Stimulated activated CD4-positive, alpha-beta T cell treated with anti-CD3 and anti-CD28 coated beads, Interleukin-2, amount 100 ng/mL, for 48 hours (primary cell): ENCODE results near the gene HLA-DRA.
"Not testable (repeated sequence)": the region's sequence is repeated elsewhere in the genome, so short reads cannot be mapped to it uniquely, and the experiment has no call there.

Experiments
- DNase-seq, 2 donors: peaks; one replicate each; pipeline ENCODE4 v3.0.0-alpha.2; 2020

HLA-DRA gene

GRCh38 chr6:32432050-32432450, 7.6 kb upstream of the HLA-DRA start:
- DNase-seq = no peak

GRCh38 chr6:32433950-32434349, 5.7 kb upstream of the HLA-DRA start:
- not testable (repeated sequence) for DNase-seq

GRCh38 chr6:32436186-32436585, 3.5 kb upstream of the HLA-DRA start:
- no peak for DNase-seq

GRCh38 chr6:32436995-32437836, 2.5 kb upstream of the HLA-DRA start:
- DNase-seq = no peak

- DNase-seq = no peak
Observed at GRCh38 chr6:32439139-32439538, 548 bp upstream of the HLA-DRA start.

GRCh38 chr6:32442243-32442667, 2.6 kb downstream of the HLA-DRA start:
- DNase-seq = no peak

- no peak for DNase-seq
Observed at GRCh38 chr6:32442977-32443552, 3.4 kb downstream of the HLA-DRA start.

- no peak for DNase-seq
Observed at GRCh38 chr6:32444433-32444832, 4.7 kb downstream of the HLA-DRA start.

- no peak for DNase-seq
Observed at GRCh38 chr6:32445321-32445854, 5.7 kb downstream of the HLA-DRA start.

GRCh38 chr6:32447932-32448331, 8.2 kb downstream of the HLA-DRA start:
- DNase-seq = no peak

- DNase-seq = no peak
Observed at GRCh38 chr6:32449088-32449736, 9.5 kb downstream of the HLA-DRA start.

- no peak for DNase-seq
Observed at GRCh38 chr6:32457054-32457453, 17.4 kb downstream of the HLA-DRA start.

GRCh38 chr6:32459781-32460424, 20.2 kb downstream of the HLA-DRA start:
- DNase-seq = no peak

GRCh38 chr6:32460528-32460927, 20.8 kb downstream of the HLA-DRA start:
- no peak for DNase-seq

GRCh38 chr6:32461493-32461892, 21.8 kb downstream of the HLA-DRA start:
- no peak for DNase-seq

GRCh38 chr6:32462609-32463008, 22.9 kb downstream of the HLA-DRA start:
- DNase-seq = peak; percentile 31 to 55

GRCh38 chr6:32467743-32468503, 28.2 kb downstream of the HLA-DRA start:
- not testable (repeated sequence) for DNase-seq

GRCh38 chr6:32472781-32473375, 33.2 kb downstream of the HLA-DRA start:
- DNase-seq = no peak

GRCh38 chr6:32473376-32474348, 34.0 kb downstream of the HLA-DRA start:
- not testable (repeated sequence) for DNase-seq

GRCh38 chr6:32475392-32476206, 35.9 kb downstream of the HLA-DRA start:
- no peak for DNase-seq
